GM18526 (cell line): ENCODE measurements around the gene MRPS7.

ENCODE experiments used
- POLR2A ChIP-seq: IDR thresholded peaks from 3 replicates; pipeline ENCODE4 v1.6.1; 2011; ENCODE audit not compliant: insufficient read length; ENCODE audit errors: extremely low read depth

Gene MRPS7

DNA sequence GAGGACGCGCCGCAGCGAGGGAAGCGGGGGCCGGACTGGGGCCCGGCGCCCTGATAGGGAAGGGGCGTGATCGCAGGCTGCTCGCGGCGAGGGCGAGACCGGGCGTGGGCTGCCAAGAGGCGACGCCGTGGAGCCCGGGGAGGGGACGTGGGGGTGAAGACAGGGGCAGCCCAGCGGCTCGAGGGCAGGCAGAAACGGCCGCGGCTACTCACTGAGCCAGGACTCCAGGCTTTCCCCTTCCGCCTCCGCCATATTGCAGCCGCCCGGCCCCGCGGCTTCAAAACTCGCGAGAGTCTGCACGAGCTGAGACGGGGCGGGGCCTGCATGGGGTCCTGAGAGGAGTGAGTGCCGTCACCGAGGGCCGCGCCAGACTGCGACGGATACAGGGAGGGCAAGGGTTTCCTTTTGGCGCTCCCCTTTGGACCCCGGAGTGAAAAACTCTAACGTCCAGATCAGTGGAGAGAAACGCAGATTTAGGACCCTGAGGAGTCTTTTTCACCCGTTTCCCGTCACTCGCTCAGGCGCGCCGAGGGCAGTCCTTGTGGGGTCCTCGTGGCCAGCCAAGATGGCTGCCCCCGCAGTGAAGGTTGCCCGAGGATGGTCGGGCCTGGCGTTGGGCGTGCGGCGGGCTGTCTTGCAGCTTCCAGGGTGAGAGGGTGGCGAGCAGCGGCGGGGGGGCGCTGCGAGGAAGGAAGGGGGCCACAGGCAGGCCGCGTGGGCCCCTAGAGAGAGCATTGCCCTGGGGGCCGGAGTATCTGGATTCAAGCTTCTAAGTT is at the start of gene MRPS7, which contains the start of gene GGA3:
Gene MRPS7 (plus strand): TSS at position 544 of the 776 bp plus-strand sequence. CDS start 22 bp downstream, at position 566.
Gene GGA3 (minus strand): TSS at position 271 of the 776 bp plus-strand sequence. CDS start 19 bp downstream, at position 252.
- peak; percentile 81 for TF ChIP-seq POLR2A

- no peak for TF ChIP-seq POLR2A
These were observed 43.5 kb upstream of the MRPS7 start for GRCh38 chr17:75218131-75218530.

DNA sequence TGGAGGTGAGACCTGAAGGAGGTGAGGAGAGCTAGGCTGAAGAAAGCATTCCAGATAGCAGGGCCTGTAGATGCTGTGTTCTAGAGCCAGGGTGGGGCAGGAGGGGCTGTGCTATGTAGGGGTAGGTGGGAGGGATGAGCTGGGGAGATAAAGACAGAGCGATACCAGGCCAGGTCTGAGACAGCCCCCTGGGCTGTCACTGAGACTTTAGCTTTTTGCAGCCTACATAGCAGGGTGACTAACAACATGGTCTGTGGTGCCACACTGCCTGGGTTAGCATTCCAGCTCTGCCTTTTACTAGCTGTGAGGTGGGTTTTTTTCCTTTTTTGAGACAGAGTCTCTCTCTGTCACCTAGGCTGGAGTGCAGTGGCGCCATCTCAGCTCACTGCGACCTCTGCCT is 41.9 kb upstream of the MRPS7 start:
- TF ChIP-seq POLR2A: no peak

DNA sequence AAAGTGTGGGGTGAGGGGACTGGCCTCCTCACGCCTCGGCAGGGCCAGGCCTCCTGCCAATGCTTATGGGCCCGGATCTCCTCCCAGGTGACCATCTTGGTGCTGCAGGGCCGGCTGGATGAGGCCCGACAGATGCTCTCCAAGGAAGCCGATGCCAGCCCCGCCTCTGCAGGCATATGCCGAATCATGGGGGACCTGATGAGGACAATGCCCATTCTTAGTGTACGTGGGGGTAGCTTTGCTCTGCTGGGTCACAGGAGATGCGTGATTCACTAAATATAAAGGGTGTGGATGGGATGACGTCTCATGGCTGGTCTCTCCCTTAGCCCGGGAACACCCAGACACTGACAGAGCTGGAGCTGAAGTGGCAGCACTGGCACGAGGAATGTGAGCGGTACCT is 36.7 kb upstream of the MRPS7 start:
- no peak for TF ChIP-seq POLR2A

- TF ChIP-seq POLR2A: no peak
These were observed 34.0 kb upstream of the MRPS7 start for GRCh38 chr17:75227729-75228128.

- TF ChIP-seq POLR2A: no peak
These were observed 33.4 kb upstream of the MRPS7 start for GRCh38 chr17:75228305-75228704.

DNA sequence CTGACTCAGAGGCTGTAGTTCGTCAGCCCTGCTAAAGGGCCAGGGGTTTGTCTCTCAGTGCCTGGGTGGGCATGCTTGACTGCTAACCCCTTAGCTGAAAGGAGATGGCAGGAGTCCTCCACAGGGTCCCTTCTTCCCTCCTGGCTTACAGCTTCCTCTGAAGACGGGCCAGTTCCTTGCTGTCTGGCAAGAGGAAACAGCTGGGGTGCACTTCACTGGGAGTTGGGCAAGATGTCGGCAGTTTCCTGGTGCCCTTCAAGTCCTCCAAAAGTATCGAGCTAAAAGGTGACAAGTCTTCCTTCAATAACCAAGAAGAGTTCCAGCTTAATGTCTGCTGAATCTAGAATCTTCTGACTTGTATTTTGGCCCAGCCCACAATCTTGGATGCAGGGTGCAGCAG is 32.8 kb upstream of the MRPS7 start:
- no peak for TF ChIP-seq POLR2A

DNA sequence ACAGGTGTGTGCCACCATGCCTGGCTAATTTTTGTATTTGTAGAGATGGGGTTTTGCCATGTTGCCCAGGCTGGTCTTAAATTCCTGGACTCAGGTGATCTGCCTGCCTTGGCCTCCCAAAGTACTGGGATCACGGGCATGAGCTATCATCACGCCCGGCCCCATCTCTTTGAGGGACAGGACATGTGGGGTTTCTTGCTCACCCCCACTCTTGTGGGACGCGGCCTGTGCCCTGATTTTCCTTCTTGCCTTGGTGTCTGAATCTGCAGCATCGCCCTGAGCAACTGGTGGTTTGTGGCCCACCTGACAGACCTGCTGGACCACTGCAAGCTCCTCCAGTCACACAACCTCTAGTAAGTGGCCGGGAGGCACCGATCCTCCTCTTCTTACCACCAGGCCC is 30.6 kb upstream of the MRPS7 start:
- TF ChIP-seq POLR2A: no peak

DNA sequence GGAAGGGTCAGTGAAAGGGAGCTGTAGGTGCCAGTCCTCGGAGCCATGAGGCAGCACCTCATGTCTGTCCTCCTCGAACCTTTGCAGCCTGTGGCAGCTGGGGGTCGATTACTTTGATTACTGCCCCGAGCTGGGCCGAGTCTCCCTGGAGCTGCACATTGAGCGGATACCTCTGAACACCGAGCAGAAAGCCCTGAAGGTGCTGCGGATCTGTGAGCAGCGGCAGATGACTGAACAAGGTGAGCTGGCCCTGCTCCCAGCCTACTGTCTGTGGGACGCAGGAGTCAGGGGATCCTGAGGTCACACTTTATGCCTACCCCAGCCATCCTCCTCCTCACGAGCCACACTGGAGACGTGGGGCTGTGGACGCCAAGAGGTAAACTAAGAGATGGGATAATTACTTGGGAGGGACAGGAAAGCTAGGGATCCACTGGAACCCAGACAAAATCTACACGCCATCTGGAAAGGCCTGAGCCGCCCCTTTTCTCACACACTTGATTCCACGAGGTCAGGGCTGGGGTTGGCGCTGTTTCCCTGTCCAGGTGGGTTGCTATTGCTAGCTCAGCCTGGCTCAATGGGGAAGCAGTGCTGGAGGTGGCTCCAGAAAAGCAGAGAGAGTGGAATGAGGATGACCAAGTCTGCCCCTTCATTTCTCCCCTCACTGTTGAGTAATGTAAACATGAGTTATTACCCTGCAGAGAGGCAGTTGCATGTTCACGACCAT is 29.8 kb upstream of the MRPS7 start:
- TF ChIP-seq POLR2A: no peak

- no peak for TF ChIP-seq POLR2A
These were observed 28.9 kb upstream of the MRPS7 start for GRCh38 chr17:75232786-75233185.

DNA sequence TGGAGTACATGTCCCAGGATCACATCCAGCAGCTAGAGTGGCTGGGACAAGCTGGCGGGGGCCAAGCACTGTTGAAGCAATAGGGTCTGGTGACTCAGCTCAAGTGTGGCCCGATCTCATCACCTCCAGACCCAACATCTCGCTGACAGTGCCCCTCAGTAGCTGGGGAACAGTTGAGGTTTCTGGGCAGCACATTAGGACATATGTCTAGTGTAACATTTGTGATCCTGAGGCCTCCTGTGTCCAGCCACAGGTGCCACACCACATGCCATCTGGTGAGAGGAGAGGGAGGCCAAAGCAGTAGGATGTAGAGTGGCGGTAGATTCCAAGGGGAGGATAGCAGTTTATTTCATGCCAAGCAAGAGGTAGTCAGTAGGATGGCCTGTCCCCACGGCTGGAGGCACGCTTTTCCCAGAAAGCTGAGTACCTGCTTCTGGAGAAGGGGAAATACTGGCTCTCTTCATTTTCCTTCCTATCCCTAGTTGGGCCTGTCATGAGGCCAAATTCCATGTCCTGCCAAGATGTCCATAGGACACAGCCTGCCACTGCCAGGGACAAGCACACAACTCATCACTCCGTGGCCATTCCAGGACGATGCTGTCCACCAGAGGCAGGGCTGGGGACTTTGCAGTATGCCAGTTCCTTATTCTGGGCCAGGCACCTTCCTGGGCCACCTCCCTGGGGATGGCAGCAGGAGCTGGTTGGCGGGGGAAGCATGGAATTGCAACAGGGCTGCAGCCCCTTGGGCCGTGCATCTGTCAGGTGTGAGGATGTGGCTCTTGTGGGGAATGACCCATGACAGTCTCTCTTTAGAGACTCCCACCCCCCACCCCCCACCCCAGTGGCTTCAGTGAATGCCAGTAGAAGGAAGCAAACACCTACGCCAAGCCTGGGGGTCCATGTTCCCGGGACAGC is 24.3 kb upstream of the MRPS7 start:
- no peak for TF ChIP-seq POLR2A

DNA sequence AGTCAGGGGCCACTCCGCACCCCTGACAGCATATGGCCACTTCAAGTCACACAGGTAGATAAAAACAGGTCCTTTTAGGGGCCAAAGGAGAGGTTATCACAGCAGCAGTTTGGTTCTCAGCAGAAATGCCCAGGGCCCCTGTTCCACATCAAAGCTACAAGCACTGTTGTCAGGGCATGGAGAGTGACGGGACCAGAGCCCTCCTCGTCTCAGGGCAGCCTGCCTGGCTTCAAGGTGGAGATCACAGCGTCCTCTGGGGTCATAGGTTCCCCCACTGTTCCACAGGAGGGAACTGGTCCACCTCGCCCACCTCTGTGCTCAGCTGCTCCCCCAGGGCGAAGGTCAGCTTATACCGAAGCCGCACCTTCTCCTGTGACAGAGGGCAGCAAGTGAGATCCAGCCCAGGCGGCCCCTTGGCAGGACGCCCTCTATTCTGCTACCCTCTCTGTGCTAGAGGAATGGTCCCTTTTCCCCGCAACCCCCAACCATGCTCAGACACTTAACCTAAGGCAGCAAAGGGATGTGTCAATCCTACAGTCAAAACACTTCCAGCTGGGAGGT is 23.6 kb upstream of the MRPS7 start:
- no peak for TF ChIP-seq POLR2A

GRCh38 chr17:75238684-75239191 is 22.9 kb upstream of the MRPS7 start:
- peak; percentile 16 for TF ChIP-seq POLR2A

- peak; percentile 3 for TF ChIP-seq POLR2A
These were observed 22.5 kb upstream of the MRPS7 start for GRCh38 chr17:75239214-75239613.
